Activated CD4-positive, alpha-beta T cell treated with anti-CD3 and anti-CD28 coated beads, Interleukin-10, Interleukin-2, amounts not matched to agents 100 ng/mL and 50 ng/mL, durations not matched to agents 16 hours and 8 hours (primary cell): ENCODE data around the gene MUC5B.

Source experiments
- DNase-seq: peaks from one replicate; pipeline ENCODE4 v3.0.0-alpha.2; 2020

MUC5B gene

GRCh38 chr11:1223346-1224110 is 662 bp downstream of the MUC5B start:
- DNase-seq, result no peak

GRCh38 chr11:1224111-1224490 is 1.2 kb downstream of the MUC5B start:
- no peak for DNase-seq

- no peak for DNase-seq
These were observed 1.9 kb downstream of the MUC5B start for GRCh38 chr11:1224491-1225385.

- DNase-seq, result no peak
These were observed 2.7 kb downstream of the MUC5B start for GRCh38 chr11:1225386-1226225.

GRCh38 chr11:1226226-1226985 is 3.5 kb downstream of the MUC5B start:
- DNase-seq, result no peak

- no peak for DNase-seq
These were observed 4.2 kb downstream of the MUC5B start for GRCh38 chr11:1226986-1227550.

GRCh38 chr11:1227551-1228100 is 4.8 kb downstream of the MUC5B start:
- no peak for DNase-seq

GRCh38 chr11:1228101-1228821 is 5.4 kb downstream of the MUC5B start:
- no peak for DNase-seq

GRCh38 chr11:1228921-1229451 is 6.1 kb downstream of the MUC5B start:
- no peak for DNase-seq

- DNase-seq, result no peak
These were observed 6.7 kb downstream of the MUC5B start for GRCh38 chr11:1229471-1230120.

GRCh38 chr11:1230121-1230455 is 7.2 kb downstream of the MUC5B start:
- no peak for DNase-seq

- no peak for DNase-seq
These were observed 7.9 kb downstream of the MUC5B start for GRCh38 chr11:1230456-1231395.

GRCh38 chr11:1231396-1232020 is 8.6 kb downstream of the MUC5B start:
- no peak for DNase-seq

- DNase-seq, result no peak
These were observed 9.4 kb downstream of the MUC5B start for GRCh38 chr11:1232021-1232882.

GRCh38 chr11:1232883-1233321 is 10.0 kb downstream of the MUC5B start:
- no peak for DNase-seq

GRCh38 chr11:1233351-1234053 is 10.6 kb downstream of the MUC5B start:
- DNase-seq, result no peak
